ENCODE data around the gene SCGB1A1.

GRCh38 chr11:62393735-62394134, 25.1 kb upstream of the SCGB1A1 start:
- TF ChIP-seq POLR2A (IDR thresholded peaks at IDR 0.05; ENCODE audit: low read length) (no peak), GATA1 (IDR thresholded peaks at IDR 0.05; ENCODE audit: low read depth, low read length) (no peak)
